SK-N-MC (cell line): ENCODE measurements around the gene MEGF8.

Experiments
- EZH2 ChIP-seq: fragments of 200-600 bp; sonication (generic); IDR thresholded peaks from one replicate; pipeline ENCODE4 v1.6.1; 2017; ENCODE audit warnings: antibody characterized with exemption
- POLR2AphosphoS5 ChIP-seq: IDR thresholded peaks from 2 replicates; pipeline ENCODE4 v1.6.1; 2012; ENCODE audit warnings: mild to moderate bottlenecking, low read depth, low read length, borderline replicate concordance

DNA sequence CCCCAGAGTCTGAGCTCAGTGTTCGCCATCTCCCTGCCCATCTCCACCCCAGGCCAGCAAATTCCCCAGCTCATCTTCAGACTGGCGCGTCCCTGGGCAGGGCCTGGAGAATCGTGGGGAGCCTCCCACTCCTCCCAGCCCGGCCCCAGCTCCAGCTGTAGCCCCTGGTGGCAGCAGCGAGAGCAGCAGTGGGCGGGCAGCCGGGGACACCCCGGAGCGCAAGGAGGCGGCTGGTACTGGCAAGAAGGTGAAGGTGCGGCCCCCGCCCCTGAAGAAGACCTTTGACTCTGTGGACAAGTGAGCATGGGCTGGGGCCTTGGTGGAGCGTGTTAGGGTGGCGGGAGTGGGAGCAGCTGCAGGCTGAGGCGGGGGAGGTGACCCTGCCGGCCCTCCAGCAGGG is 31.9 kb upstream of the MEGF8 start:
- TF ChIP-seq EZH2 (no peak), POLR2AphosphoS5 (no peak)
